HepG2 (cell line): ENCODE measurements around the gene INAFM1. TPM values are rescaled to one million over a fixed set of nuclear protein-coding genes. Genes with fewer than 3 reads are reported as not detected.
A peak's percentile ranks its signal among the peaks of the same experiment; 100 is the strongest.

Experiments
- DNMT3B ChIP-seq: conservative IDR thresholded peaks from 2 replicates; pipeline ENCODE4 v1.6.1; 2016; ENCODE audit warnings: missing biosample characterization, control low read depth
- KLF12 ChIP-seq: sonication (generic); formaldehyde crosslinking; IDR thresholded peaks from 2 replicates; pipeline ENCODE4 v1.4.0; 2020; ENCODE audit warnings: missing genetic modification reagents, borderline replicate concordance
- LCORL ChIP-seq, 2 experiments: fragments of 450-650 bp in 1 of 2; sonication (generic) in 1 of 2; formaldehyde crosslinking in 1 of 2; IDR thresholded peaks; 2 replicates each; pipeline versions ENCODE4 v1.5.0 to v1.6.1; 2017 to 2020; ENCODE audit warnings: antibody characterized with exemption in 1 of 2, missing genetic modification reagents in 1 of 2
- ZFAT ChIP-seq: sonication (generic); formaldehyde crosslinking; conservative IDR thresholded peaks from 2 replicates; pipeline ENCODE4 v1.8.1; 2023; ENCODE audit warnings: missing genetic modification reagents, inconsistent platforms
- ZNF207 ChIP-seq: fragments of 450-650 bp; IDR thresholded peaks from 2 replicates; pipeline ENCODE4 v1.6.1; 2016; ENCODE audit warnings: antibody characterized with exemption, borderline replicate concordance
- ZNF430 ChIP-seq: sonication (generic); formaldehyde crosslinking; IDR thresholded peaks from 2 replicates; pipeline ENCODE4 v1.9.0; 2021; ENCODE audit warnings: mild to moderate bottlenecking, missing genetic modification reagents
- ZNF558 ChIP-seq: sonication (generic); formaldehyde crosslinking; IDR thresholded peaks from 2 replicates; pipeline ENCODE4 v1.9.0; 2022; ENCODE audit warnings: mild to moderate bottlenecking, missing genetic modification reagents, borderline replicate concordance
- ZNF678 ChIP-seq: sonication (generic); formaldehyde crosslinking; IDR thresholded peaks from 2 replicates; pipeline ENCODE4 v1.4.0; 2020; ENCODE audit warnings: mild to moderate bottlenecking, missing genetic modification reagents
- ZNF772 ChIP-seq: sonication (generic); formaldehyde crosslinking; IDR thresholded peaks from 2 replicates; pipeline ENCODE4 v1.5.0; 2020; ENCODE audit warnings: mild to moderate bottlenecking, missing genetic modification reagents
- ZNF816 ChIP-seq: sonication (generic); formaldehyde crosslinking; IDR thresholded peaks from 2 replicates; pipeline ENCODE4 v1.8.0; 2022; ENCODE audit warnings: missing genetic modification reagents, mild to moderate bottlenecking, borderline replicate concordance
- polyA plus RNA-seq, 8 experiments: library from polyadenylated mRNA; depleted of rRNA in 3 of 8; stranded (reverse) in 7 of 8; unstranded in 1 of 8; fragments of >200 nt; fragmentation: Illumina TruSeq in 4 of 8; extraction: Trizol in 4 of 8; gene quantifications; 2 replicates each; pipeline versions ENCODE4 v1.2.1 to v1.2.3, GENCODE V29; 2011 to 2016; ENCODE audit warnings: low read depth in 4 of 8, missing spikeins in 1 of 8, mixed read lengths in 1 of 8; ENCODE audit not compliant: insufficient read depth in 1 of 8
- total RNA-seq, 5 experiments: library from RNA; depleted of rRNA; stranded (reverse); fragments of >200 nt; fragmentation: Illumina TruSeq; extraction: Trizol; gene quantifications; 2 replicates each; pipeline ENCODE4 v1.2.3, GENCODE V29; 2016; ENCODE audit warnings: low read depth in 1 of 5
- TF ChIP-seq, protein P1 (sequence below): IDR thresholded peaks from 2 replicates; pipeline ENCODE4 v1.6.1; 2016; ENCODE audit warnings: missing compliant biosample characterization, missing genetic modification reagents, borderline replicate concordance
- TF ChIP-seq, protein P2 (sequence below): sonication (generic); formaldehyde crosslinking; IDR thresholded peaks from 2 replicates; pipeline ENCODE4 v1.4.0; 2020; ENCODE audit warnings: mild to moderate bottlenecking, missing genetic modification reagents
- TF ChIP-seq, protein P3 (sequence below): IDR thresholded peaks from 2 replicates; pipeline ENCODE4 v1.6.1; 2016
- TF ChIP-seq, protein P4 (sequence below), 2 experiments: sonication (generic) in 1 of 2; formaldehyde crosslinking in 1 of 2; IDR thresholded peaks; 2 replicates each; pipeline versions ENCODE4 v1.4.0 to v1.6.1; 2018 to 2020; ENCODE audit warnings: missing genetic modification reagents in 2 of 2, borderline replicate concordance in 1 of 2, low read depth in 1 of 2, mild to moderate bottlenecking in 1 of 2, missing biosample characterization in 1 of 2
- TF ChIP-seq, protein P5 (sequence below): sonication (generic); formaldehyde crosslinking; IDR thresholded peaks from 2 replicates; pipeline ENCODE4 v1.5.0; 2020; ENCODE audit warnings: mild to moderate bottlenecking, missing genetic modification reagents, borderline replicate concordance
- TF ChIP-seq, protein P6 (sequence below): IDR thresholded peaks from 2 replicates; pipeline ENCODE4 v1.6.1; 2016; ENCODE audit warnings: low read depth

The INAFM1 gene
- total and polyA plus RNA-seq, 2 of the 13 experiments (the other 11 are each of a cell fraction or from before 2014, with no cell fraction given): 0.88 to 1.9 TPM

DNA sequence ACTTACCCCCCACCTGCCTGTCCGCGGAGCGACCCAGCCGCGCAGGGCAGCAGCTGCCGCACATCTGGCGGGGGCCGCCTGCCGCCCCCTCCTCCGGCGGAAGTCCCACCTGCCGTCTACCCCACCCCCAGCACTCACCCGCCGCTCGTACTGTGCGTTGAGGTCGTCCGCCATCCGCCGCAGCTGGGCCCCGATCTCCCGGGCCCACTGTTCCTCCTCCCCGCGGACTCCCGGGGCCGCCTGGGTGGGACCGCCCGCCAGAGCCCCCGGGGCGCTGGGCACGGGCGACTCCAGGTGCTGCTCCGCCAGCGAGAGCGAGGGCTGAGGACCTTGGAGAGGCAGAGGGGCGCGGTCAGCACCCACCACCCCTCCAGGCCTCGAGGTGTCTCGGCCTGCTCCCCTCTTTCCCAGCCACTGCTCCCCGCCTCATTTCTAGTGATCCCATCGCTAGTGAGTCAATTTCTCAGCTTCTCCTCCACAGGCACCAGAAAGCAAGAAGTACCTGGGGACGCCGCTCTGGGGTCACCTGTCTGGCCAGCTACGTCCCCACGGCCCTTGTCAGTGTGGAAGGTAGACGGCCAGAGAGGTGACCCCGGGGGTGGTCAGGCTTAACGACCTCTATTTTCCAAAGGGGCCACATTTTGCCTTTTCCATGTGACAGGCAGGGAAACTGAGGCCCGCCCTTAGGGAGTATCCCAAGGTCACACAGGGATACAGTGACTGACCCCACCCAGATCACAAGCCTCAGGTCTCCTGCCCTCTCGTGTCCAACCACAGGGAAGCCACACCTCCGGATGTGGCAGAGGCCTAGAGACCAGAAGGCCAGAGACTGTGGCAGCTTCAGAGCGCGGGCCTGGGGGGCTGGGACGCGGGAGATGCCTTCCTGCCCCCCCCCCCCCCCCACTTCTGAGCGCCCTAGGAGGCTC is 48.0 kb upstream of the INAFM1 start (continued):
- TF ChIP-seq, protein P1, sequence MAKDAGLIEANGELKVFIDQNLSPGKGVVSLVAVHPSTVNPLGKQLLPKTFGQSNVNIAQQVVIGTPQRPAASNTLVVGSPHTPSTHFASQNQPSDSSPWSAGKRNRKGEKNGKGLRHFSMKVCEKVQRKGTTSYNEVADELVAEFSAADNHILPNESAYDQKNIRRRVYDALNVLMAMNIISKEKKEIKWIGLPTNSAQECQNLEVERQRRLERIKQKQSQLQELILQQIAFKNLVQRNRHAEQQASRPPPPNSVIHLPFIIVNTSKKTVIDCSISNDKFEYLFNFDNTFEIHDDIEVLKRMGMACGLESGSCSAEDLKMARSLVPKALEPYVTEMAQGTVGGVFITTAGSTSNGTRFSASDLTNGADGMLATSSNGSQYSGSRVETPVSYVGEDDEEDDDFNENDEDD (CRISPR knock-in tag): no peak
- TF ChIP-seq, protein P2, sequence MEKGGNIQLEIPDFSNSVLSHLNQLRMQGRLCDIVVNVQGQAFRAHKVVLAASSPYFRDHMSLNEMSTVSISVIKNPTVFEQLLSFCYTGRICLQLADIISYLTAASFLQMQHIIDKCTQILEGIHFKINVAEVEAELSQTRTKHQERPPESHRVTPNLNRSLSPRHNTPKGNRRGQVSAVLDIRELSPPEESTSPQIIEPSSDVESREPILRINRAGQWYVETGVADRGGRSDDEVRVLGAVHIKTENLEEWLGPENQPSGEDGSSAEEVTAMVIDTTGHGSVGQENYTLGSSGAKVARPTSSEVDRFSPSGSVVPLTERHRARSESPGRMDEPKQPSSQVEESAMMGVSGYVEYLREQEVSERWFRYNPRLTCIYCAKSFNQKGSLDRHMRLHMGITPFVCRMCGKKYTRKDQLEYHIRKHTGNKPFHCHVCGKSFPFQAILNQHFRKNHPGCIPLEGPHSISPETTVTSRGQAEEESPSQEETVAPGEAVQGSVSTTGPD (CRISPR knock-in tag): no peak
- TF ChIP-seq DNMT3B (CRISPR knock-in tag): no peak
- TF ChIP-seq, protein P3, sequence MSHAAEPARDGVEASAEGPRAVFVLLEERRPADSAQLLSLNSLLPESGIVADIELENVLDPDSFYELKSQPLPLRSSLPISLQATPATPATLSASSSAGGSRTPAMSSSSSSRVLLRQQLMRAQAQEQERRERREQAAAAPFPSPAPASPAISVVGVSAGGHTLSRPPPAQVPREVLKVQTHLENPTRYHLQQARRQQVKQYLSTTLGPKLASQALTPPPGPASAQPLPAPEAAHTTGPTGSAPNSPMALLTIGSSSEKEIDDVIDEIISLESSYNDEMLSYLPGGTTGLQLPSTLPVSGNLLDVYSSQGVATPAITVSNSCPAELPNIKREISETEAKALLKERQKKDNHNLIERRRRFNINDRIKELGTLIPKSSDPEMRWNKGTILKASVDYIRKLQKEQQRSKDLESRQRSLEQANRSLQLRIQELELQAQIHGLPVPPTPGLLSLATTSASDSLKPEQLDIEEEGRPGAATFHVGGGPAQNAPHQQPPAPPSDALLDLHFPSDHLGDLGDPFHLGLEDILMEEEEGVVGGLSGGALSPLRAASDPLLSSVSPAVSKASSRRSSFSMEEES (CRISPR knock-in tag): no peak
- TF ChIP-seq ZNF207: no peak
- TF ChIP-seq ZNF772 (CRISPR knock-in tag): 0 out of 2 replicates have a peak, but pooled peaks have one; percentile 29
- no peak for TF ChIP-seq LCORL (IDR thresholded peaks at IDR 0.05)
- TF ChIP-seq LCORL (CRISPR knock-in tag; IDR thresholded peaks at IDR 0.05): peak; percentile 51
- TF ChIP-seq ZFAT: peak; percentile 10; the same call in 1 of the 2 replicates
- no peak for TF ChIP-seq ZNF816 (CRISPR knock-in tag)
- TF ChIP-seq ZNF558: no peak; the same call in 1 of the 2 replicates
- TF ChIP-seq, protein P4, sequence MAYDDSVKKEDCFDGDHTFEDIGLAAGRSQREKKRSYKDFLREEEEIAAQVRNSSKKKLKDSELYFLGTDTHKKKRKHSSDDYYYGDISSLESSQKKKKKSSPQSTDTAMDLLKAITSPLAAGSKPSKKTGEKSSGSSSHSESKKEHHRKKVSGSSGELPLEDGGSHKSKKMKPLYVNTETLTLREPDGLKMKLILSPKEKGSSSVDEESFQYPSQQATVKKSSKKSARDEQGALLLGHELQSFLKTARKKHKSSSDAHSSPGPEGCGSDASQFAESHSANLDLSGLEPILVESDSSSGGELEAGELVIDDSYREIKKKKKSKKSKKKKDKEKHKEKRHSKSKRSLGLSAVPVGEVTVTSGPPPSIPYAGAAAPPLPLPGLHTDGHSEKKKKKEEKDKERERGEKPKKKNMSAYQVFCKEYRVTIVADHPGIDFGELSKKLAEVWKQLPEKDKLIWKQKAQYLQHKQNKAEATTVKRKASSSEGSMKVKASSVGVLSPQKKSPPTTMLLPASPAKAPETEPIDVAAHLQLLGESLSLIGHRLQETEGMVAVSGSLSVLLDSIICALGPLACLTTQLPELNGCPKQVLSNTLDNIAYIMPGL (CRISPR knock-in tag; IDR thresholded peaks at IDR 0.05; ENCODE audit: borderline replicate concordance in 1 of 2, low read depth in 1 of 2): peak in 1 of 2 experiments; percentile 41; a peak in 2 of 4 replicates
- TF ChIP-seq ZNF430 (CRISPR knock-in tag): 0 out of 2 replicates have a peak, but pooled peaks have one; percentile 5
- TF ChIP-seq, protein P5, sequence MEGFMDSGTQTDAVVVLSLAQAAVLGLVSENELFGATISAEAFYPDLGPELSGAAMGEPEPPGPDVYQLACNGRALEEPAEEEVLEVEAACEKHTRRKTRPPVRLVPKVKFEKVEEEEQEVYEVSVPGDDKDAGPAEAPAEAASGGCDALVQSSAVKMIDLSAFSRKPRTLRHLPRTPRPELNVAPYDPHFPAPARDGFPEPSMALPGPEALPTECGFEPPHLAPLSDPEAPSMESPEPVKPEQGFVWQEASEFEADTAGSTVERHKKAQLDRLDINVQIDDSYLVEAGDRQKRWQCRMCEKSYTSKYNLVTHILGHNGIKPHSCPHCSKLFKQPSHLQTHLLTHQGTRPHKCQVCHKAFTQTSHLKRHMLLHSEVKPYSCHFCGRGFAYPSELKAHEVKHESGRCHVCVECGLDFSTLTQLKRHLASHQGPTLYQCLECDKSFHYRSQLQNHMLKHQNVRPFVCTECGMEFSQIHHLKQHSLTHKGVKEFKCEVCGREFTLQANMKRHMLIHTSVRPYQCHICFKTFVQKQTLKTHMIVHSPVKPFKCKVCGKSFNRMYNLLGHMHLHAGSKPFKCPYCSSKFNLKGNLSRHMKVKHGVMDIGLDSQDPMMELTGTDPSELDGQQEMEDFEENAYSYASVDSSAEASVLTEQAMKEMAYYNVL (CRISPR knock-in tag): no peak
- peak; percentile 39 for TF ChIP-seq KLF12 (CRISPR knock-in tag)
- TF ChIP-seq, protein P6, sequence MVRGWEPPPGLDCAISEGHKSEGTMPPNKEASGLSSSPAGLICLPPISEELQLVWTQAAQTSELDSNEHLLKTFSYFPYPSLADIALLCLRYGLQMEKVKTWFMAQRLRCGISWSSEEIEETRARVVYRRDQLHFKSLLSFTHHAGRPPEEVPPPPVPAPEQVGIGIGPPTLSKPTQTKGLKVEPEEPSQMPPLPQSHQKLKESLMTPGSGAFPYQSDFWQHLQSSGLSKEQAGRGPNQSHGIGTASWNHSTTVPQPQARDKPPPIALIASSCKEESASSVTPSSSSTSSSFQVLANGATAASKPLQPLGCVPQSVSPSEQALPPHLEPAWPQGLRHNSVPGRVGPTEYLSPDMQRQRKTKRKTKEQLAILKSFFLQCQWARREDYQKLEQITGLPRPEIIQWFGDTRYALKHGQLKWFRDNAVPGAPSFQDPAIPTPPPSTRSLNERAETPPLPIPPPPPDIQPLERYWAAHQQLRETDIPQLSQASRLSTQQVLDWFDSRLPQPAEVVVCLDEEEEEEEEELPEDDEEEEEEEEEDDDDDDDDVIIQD (CRISPR knock-in tag): peak; percentile 54; the same call in 1 of the 2 replicates
- no peak for TF ChIP-seq ZNF678 (CRISPR knock-in tag)
